Hepatocyte (in vitro differentiated cells): ENCODE data around the gene SIX6.
"Not testable (repeated sequence)": the region's sequence is repeated elsewhere in the genome, so short reads cannot be mapped to it uniquely, and the experiment has no call there.

Experiments used
- CTCF ChIP-seq: fragments of 200-600 bp; sonication (generic); IDR thresholded peaks from 2 replicates; pipeline ENCODE4 v1.5.1; 2016; ENCODE audit warnings: antibody characterized with exemption, mild to moderate bottlenecking; ENCODE audit not compliant: poor library complexity
- EZH2 ChIP-seq: fragments of 200-600 bp; sonication (generic); IDR thresholded peaks from 2 replicates; pipeline ENCODE4 v1.6.1; 2016; ENCODE audit warnings: antibody characterized with exemption, mild to moderate bottlenecking, borderline replicate concordance
- EZH2phosphoT487 ChIP-seq: fragments of 200-600 bp; sonication (generic); IDR thresholded peaks from one replicate; pipeline ENCODE4 v1.6.1; 2018; ENCODE audit warnings: antibody characterized with exemption, mild to moderate bottlenecking, low read depth, moderate library complexity; ENCODE audit not compliant: unreplicated experiment, severe bottlenecking

DNA sequence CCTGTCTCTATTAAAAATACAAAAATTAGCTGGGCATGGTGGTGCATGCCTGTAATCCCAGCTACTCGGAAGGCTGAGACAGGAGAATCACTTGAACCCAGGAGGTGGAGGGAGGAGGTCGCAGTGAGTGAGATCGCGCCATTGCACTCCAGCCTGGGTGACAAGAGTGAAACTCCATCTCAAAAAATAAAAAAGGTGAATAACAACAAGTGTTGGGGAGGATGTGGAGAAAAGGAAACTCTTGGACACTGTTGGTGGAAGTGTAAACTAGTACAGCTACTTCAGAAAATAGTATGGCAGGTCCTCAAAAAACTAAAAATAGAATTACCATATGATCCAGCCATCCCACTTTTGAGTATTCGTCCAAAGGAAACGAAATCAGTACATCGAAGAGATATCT, 28.7 kb upstream of the SIX6 start:
- TF ChIP-seq EZH2, CTCF, EZH2phosphoT487: not testable (repeated sequence)
